ENCODE measurements around the gene MAP3K14. TPM values are rescaled to one million over a fixed set of nuclear protein-coding genes. Genes with fewer than 3 reads are reported as not detected.

The MAP3K14 gene
- total RNA-seq, 1 donor from 2014 or later: 5.7 TPM

DNA sequence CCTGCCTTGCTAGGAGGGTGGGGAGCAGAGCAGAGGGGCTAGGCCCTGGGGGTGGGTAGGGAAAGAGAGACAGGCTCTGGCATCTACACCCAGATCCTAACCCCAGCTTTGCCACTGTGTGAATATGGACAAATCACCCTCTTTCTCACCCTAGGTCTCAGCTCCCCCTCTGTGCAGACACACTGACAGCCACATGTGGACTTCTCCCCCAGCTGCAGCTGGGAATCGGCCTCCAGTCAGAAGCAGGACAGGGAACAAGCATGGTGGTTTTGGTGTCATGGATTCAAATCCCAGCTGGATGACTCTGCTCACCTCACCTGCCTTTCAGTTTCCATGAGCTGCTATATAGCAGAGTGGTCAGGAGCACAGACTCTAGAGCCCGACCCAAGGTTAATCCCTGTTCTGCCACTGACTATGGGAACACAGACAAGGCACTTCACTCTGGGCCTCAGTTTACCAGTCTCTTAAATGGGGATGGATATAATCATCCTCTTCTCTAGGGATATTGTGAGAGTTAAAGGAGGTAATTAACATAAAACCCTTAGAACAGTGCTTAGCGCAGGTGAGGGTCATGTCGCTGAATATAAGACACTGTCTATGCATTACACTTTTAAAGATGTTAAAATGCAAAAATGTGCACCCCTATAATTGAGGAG lies 26.2 kb upstream of the MAP3K14 start:
- Mint-ChIP-seq H3K27ac (ENCODE audit: unreplicated experiment) (no peak overlapping the region), H3K27me3 (ENCODE audit: unreplicated experiment) (peaks cover 2% of the 10 kb centered on the region), H3K4me3 (ENCODE audit: unreplicated experiment) (no peak overlapping the region), H3K4me1 (ENCODE audit: low read depth, unreplicated experiment) (no peaks in the 10 kb centered on the region), H3K9me3 (ENCODE audit: unreplicated experiment) (peaks cover 3% of the 10 kb centered on the region), H3K36me3 (ENCODE audit: unreplicated experiment) (no peaks in the 10 kb centered on the region)
- DNase-seq: no peak
- TF ChIP-seq, protein P1, sequence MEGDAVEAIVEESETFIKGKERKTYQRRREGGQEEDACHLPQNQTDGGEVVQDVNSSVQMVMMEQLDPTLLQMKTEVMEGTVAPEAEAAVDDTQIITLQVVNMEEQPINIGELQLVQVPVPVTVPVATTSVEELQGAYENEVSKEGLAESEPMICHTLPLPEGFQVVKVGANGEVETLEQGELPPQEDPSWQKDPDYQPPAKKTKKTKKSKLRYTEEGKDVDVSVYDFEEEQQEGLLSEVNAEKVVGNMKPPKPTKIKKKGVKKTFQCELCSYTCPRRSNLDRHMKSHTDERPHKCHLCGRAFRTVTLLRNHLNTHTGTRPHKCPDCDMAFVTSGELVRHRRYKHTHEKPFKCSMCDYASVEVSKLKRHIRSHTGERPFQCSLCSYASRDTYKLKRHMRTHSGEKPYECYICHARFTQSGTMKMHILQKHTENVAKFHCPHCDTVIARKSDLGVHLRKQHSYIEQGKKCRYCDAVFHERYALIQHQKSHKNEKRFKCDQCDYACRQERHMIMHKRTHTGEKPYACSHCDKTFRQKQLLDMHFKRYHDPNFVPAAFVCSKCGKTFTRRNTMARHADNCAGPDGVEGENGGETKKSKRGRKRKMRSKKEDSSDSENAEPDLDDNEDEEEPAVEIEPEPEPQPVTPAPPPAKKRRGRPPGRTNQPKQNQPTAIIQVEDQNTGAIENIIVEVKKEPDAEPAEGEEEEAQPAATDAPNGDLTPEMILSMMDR (IDR thresholded peaks at IDR 0.05; ENCODE audit: partially characterized antibody, unreplicated experiment): no peak

DNA sequence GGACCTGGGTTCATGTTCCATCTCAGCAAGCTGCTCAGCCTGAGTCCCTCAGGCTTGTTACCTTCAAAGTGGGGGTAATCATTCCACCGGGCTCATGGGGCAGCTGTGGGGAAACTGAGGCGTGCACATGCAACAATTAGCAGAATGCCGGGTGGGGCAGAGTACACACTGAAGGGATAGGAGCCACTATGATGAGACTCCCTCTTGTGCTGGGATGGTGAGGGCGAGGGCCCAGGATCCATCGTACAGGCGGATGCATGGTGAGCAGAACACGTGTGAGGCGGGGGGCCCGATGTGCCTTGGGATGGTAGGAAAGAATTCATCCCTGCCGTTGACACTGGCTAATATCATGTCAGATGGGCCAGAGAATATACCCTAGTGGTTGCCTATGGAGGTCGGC lies 25.5 kb upstream of the MAP3K14 start:
- Mint-ChIP-seq H3K36me3 (ENCODE audit: unreplicated experiment) (no peaks in the 10 kb centered on the region), H3K27me3 (ENCODE audit: unreplicated experiment) (peaks cover 2% of the 10 kb centered on the region), H3K4me3 (ENCODE audit: unreplicated experiment) (no peak overlapping the region), H3K4me1 (ENCODE audit: low read depth, unreplicated experiment) (no peaks in the 10 kb centered on the region), H3K27ac (ENCODE audit: unreplicated experiment) (no peak overlapping the region), H3K9me3 (ENCODE audit: unreplicated experiment) (peaks cover 3% of the 10 kb centered on the region)
- DNase-seq: no peak
- TF ChIP-seq, protein P1 (IDR thresholded peaks at IDR 0.05; ENCODE audit: partially characterized antibody, unreplicated experiment): no peak

DNA sequence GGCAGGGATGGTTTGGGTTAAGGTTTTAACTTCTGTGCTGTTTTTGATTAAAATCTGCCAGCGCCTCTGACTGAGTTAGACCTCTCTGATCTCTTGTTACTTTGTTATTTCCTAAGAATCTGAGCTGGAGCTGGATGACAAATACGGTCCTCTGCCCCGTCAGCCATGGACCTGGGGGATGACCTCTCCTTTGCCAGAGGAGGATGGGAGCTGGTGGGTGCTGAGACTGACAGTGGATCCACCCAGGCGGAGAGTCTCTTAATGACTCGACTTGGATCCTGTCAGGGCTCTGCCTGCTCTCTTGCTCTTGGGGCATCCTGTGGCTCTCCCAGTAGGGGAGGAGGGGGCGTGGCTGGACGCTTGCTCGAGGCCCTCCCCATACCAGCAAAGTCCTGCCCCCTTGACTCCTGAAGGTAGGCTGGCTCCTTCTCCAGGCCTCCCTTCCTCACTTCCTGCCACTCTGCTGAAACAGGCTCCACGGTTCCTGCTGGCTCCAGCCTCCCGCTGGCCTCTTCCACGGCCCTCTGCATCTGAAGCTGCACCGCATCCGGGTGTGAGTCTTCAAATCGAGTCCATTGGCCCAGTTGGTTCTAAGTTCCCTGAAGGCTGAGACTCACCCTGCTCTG lies 24.8 kb upstream of the MAP3K14 start:
- H3K27me3 Mint-ChIP-seq (ENCODE audit: unreplicated experiment): peaks cover 2% of the 10 kb centered on the region
- no peaks in the 10 kb centered on the region for H3K4me1 Mint-ChIP-seq (ENCODE audit: low read depth, unreplicated experiment)
- peaks cover 3% of the 10 kb centered on the region for H3K9me3 Mint-ChIP-seq (ENCODE audit: unreplicated experiment)
- no peak overlapping the region for H3K4me3 Mint-ChIP-seq (ENCODE audit: unreplicated experiment)
- no peak overlapping the region for H3K27ac Mint-ChIP-seq (ENCODE audit: unreplicated experiment)
- H3K36me3 Mint-ChIP-seq (ENCODE audit: unreplicated experiment): no peaks in the 10 kb centered on the region
- TF ChIP-seq, protein P1 (IDR thresholded peaks at IDR 0.05; ENCODE audit: partially characterized antibody, unreplicated experiment): no peak
- DNase-seq: peak; percentile 28

DNA sequence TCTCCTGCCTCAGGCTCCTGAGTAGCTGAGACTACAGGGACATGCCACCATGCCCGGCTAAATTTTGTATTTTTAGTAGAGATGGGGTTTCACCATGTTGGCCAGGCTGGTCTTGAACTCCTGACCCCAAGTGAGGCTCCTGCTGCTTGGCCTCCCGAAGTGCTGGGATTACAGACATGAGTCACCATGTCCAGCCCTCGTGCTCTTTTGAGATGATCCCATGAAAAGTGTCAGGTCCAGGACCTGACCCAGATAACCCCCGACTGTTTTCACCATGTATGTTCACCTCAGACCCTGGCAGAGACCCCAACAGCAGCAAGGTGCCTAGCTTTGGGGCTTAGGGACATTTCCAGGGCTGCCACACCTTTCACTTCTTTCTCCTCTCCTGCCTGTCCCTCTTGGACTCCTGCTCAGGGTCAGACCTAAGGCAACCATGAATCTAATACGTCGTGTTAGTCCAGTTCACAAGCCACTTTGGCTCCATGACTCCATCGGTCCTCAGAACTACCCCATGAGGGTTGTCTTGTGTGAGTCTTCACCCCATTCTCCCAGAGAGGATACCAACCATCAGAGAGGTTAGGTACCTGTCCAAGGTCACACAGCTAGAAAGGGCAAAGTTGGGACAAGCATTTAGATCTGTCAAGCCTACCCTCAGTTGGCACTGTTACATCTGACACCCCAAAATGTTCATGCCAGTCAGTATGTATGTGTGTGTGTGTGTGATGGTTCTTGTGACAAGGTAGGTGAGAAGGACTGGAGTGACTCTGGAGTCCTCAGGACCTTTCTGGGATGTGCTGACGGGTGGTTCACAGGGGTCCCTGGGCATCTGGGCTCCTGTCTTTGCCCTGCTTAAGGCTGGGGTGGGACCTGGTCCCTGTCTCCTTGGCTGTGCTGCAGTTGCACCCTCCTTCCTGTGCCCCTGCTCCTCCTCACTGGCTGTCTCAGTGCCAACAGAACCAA lies 23.1 kb upstream of the MAP3K14 start:
- H3K4me1 Mint-ChIP-seq (ENCODE audit: low read depth, unreplicated experiment): no peaks in the 10 kb centered on the region
- no peak overlapping the region for H3K27ac Mint-ChIP-seq (ENCODE audit: unreplicated experiment)

More for the DNA sequence above, 23.1 kb upstream of the MAP3K14 start:
- H3K27me3 Mint-ChIP-seq (ENCODE audit: unreplicated experiment): peaks cover 2% of the 10 kb centered on the region
- TF ChIP-seq, protein P1 (IDR thresholded peaks at IDR 0.05; ENCODE audit: partially characterized antibody, unreplicated experiment): no peak
- DNase-seq: no peak
- H3K4me3 Mint-ChIP-seq (ENCODE audit: unreplicated experiment): no peak overlapping the region
- H3K36me3 Mint-ChIP-seq (ENCODE audit: unreplicated experiment): no peaks in the 10 kb centered on the region
- H3K9me3 Mint-ChIP-seq (ENCODE audit: unreplicated experiment): peaks cover 4% of the 10 kb centered on the region
